Measurements from ENCODE around the gene RFTN1.

Gene RFTN1

GRCh38 chr3:16486201-16486600 lies 27.3 kb downstream of the RFTN1 start:
- DNase-seq: no peak

- no peak for DNase-seq
Measured at GRCh38 chr3:16485395-16485992, 28.0 kb downstream of the RFTN1 start.

GRCh38 chr3:16484984-16485383 lies 28.5 kb downstream of the RFTN1 start:
- no peak for DNase-seq

- peak; percentile 97 for DNase-seq
Measured at GRCh38 chr3:16484216-16484615, 29.3 kb downstream of the RFTN1 start.

GRCh38 chr3:16482770-16483531 lies 30.5 kb downstream of the RFTN1 start:
- no peak for DNase-seq

GRCh38 chr3:16482194-16482769 lies 31.2 kb downstream of the RFTN1 start:
- DNase-seq: no peak

- DNase-seq: no peak
Measured at GRCh38 chr3:16481546-16481897, 32.0 kb downstream of the RFTN1 start.

GRCh38 chr3:16480861-16481545 lies 32.5 kb downstream of the RFTN1 start:
- peak; percentile 62 for DNase-seq

GRCh38 chr3:16478516-16478915 lies 35.0 kb downstream of the RFTN1 start:
- DNase-seq: no peak

GRCh38 chr3:16477521-16477920 lies 36.0 kb downstream of the RFTN1 start:
- no peak for DNase-seq

- DNase-seq: no peak
Measured at GRCh38 chr3:16477056-16477455, 36.4 kb downstream of the RFTN1 start.

GRCh38 chr3:16476636-16477035 lies 36.9 kb downstream of the RFTN1 start:
- DNase-seq: peak; percentile 94

- DNase-seq: no peak
Measured at GRCh38 chr3:16475766-16476165, 37.7 kb downstream of the RFTN1 start.

- no peak for DNase-seq
Measured at GRCh38 chr3:16474920-16475319, 38.6 kb downstream of the RFTN1 start.

- peak; percentile 62 for DNase-seq
Measured at GRCh38 chr3:16474216-16474615, 39.3 kb downstream of the RFTN1 start.

- DNase-seq: no peak
Measured at GRCh38 chr3:16472593-16472992, 40.9 kb downstream of the RFTN1 start.

GRCh38 chr3:16471897-16472296 lies 41.6 kb downstream of the RFTN1 start:
- DNase-seq: no peak

- no peak for DNase-seq
Measured at GRCh38 chr3:16470590-16470989, 42.9 kb downstream of the RFTN1 start.

- DNase-seq: no peak
Measured at GRCh38 chr3:16468336-16469098, 45.0 kb downstream of the RFTN1 start.

GRCh38 chr3:16468002-16468335 lies 45.5 kb downstream of the RFTN1 start:
- DNase-seq: no peak

GRCh38 chr3:16467393-16467792 lies 46.1 kb downstream of the RFTN1 start:
- no peak for DNase-seq

- DNase-seq: no peak
Measured at GRCh38 chr3:16466822-16467221, 46.7 kb downstream of the RFTN1 start.

Data from fibroblast of skin of scalp (primary cell).